Measurements from ENCODE around the gene ACTL10.
"Not testable (repeated sequence)": the region's sequence is repeated elsewhere in the genome, so short reads cannot be mapped to it uniquely, and the experiment has no call there.

DNA sequence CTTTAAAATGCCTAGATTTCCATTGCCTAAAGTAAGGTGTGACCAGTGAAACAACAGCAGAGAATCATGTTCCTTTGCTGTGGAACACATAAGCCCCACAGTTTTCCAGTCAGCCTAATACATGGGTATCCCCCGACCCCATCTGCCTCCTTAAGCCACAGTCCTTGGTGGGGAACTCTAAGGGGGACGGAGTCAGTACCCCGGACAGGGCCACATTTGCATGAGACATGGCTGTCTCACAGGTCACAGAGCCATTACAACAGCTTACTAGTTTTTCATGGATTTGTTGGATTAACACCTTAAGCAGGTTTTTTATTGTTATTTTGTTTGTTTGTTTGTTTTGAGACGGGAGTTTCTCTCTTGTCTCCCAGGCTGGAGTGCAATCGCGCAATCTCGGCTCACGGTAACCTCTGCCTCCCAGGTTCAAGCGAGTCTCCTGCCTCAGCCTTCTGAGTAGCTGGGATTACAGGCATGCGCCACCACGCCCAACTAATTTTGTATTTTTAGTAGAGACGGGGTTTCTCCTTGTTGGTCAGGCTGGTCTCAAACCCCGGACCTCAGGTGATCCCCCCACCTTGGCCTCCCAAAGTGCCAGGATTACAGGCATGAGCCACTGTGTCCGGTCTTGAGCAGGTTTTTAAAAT, 19.7 kb upstream of the ACTL10 start:
- TF ChIP-seq CTCF, POLR2A (IDR thresholded peaks at IDR 0.05): not testable (repeated sequence)
